Anterior cingulate cortex (tissue), 58 donors: ENCODE measurements around the gene TMEM19.
A peak's percentile ranks its signal among the peaks of the same experiment; 100 is the strongest.

ENCODE experiments used
- DNase-seq, 58 donors: peaks; one replicate each; lab custom pipeline; 2025; lab: John Stamatoyannopoulos, UW

TMEM19 gene

GRCh38 chr12:71708658-71709057 is 22.8 kb downstream of the TMEM19 start:
- DNase-seq = no peak

GRCh38 chr12:71710276-71711125 is 24.6 kb downstream of the TMEM19 start:
- no peak for DNase-seq

- DNase-seq = no peak
Observed at GRCh38 chr12:71718611-71719010, 32.7 kb downstream of the TMEM19 start.

GRCh38 chr12:71719647-71720370 is 33.9 kb downstream of the TMEM19 start:
- DNase-seq = no peak

GRCh38 chr12:71721783-71722505 is 36.1 kb downstream of the TMEM19 start:
- no peak for DNase-seq

- no peak for DNase-seq
Observed at GRCh38 chr12:71725011-71725410, 39.1 kb downstream of the TMEM19 start.

GRCh38 chr12:71726548-71726947 is 40.7 kb downstream of the TMEM19 start:
- DNase-seq = no peak

GRCh38 chr12:71727958-71728357 is 42.1 kb downstream of the TMEM19 start:
- DNase-seq = no peak

GRCh38 chr12:71730936-71731335 is 45.1 kb downstream of the TMEM19 start:
- no peak for DNase-seq

GRCh38 chr12:71731439-71732356 is 45.8 kb downstream of the TMEM19 start:
- DNase-seq = no peak

- no peak for DNase-seq
Observed at GRCh38 chr12:71732357-71732712, 46.5 kb downstream of the TMEM19 start.

- no peak for DNase-seq
Observed at GRCh38 chr12:71737197-71737596, 51.3 kb downstream of the TMEM19 start.

- no peak for DNase-seq
Observed at GRCh38 chr12:71742998-71743397, 57.1 kb downstream of the TMEM19 start.

- DNase-seq = no peak
Observed at GRCh38 chr12:71744522-71745300, 58.8 kb downstream of the TMEM19 start.

- peak in 33 of 58 donors; percentile 1 to 41 (median 14) for DNase-seq
Observed at GRCh38 chr12:71746974-71747611, 61.2 kb downstream of the TMEM19 start.

GRCh38 chr12:71748081-71748850 is 62.4 kb downstream of the TMEM19 start:
- DNase-seq = no peak

- DNase-seq = no peak
Observed at GRCh38 chr12:71749666-71750065, 63.8 kb downstream of the TMEM19 start.

- no peak for DNase-seq
Observed at GRCh38 chr12:71752891-71753290, 67.0 kb downstream of the TMEM19 start.
